ENCODE data around the gene FGF3. TPM values are rescaled to one million over a fixed set of nuclear protein-coding genes. Genes with fewer than 3 reads are reported as not detected.

Gene FGF3
- total and polyA plus RNA-seq, 9 of the 15 experiments (the other 6 are each of a cell fraction or from before 2014, with no cell fraction given), result not detected

- no peak for FAIRE-seq
- Histone ChIP-seq H3K9me3 (replicated peaks; ENCODE audit: control insufficient read depth, insufficient read depth, low read depth, low read length) (no peaks in the 10 kb centered on the region), H3K4me2 (ENCODE audit: insufficient read depth, low read length) (no peak overlapping the region), H3K9me1 (ENCODE audit: control insufficient read depth, insufficient read depth, low read length) (no peaks in the 10 kb centered on the region), H4K20me1 (replicated peaks; ENCODE audit: control insufficient read depth, insufficient read depth, low read length) (peaks cover 22% of the 10 kb centered on the region; the same call in 1 of the 2 replicates), H3K27ac (ENCODE audit: extremely low read depth, low read depth, low read length) (no peak overlapping the region), H3K4me3 (no peak overlapping the region), H3K4me1 (replicated peaks in 1 of 2; ENCODE audit: control insufficient read depth in 2 of 2, insufficient read depth in 2 of 2, low read length in 2 of 2) (peaks cover 0 to 16% of the 10 kb centered on the region in 2 experiments; a peak in 2 of 5 replicates), H3K9ac (ENCODE audit: insufficient read depth in 1 of 2, low read depth in 2 of 2, low read length in 2 of 2) (no peak overlapping the region), H3K27me3 (ENCODE audit: control insufficient read depth in 2 of 2, insufficient read depth in 2 of 2, low read length in 2 of 2) (peaks cover 28 to 67% of the 10 kb centered on the region in 2 experiments; a peak in 4 of 5 replicates), H2AFZ (ENCODE audit: low read depth, low read length) (no peak overlapping the region), H3K79me2 (ENCODE audit: control insufficient read depth, insufficient read depth, low read length) (no peaks in the 10 kb centered on the region), H3K36me3 (ENCODE audit: control insufficient read depth, insufficient read depth, low read length) (no peaks in the 10 kb centered on the region)
- WGBS (ENCODE audit: insufficient coverage, low coverage, missing lambda C conversion rate), result 0% methylated on average over 10 of the region's 10 CpGs
- TF ChIP-seq HDGF (IDR thresholded peaks at IDR 0.05) (no peak), ZNF79 (CRISPR knock-in tag; IDR thresholded peaks at IDR 0.05; ENCODE audit: low read depth) (no peak)
- ATAC-seq, result no peak
- ChIA-PET POLR2A (no interaction called here), CTCF (ENCODE audit: low intra/inter-chr PET ratio) (no interaction called here)
- BruUV-seq (replicated peaks), result no TSS peak
- DNase-seq (ENCODE audit: extremely low read depth in 1 of 4, low spot score in 3 of 4), result no peak
- in situ Hi-C loops (cut with MboI), result no loop called here
- intact Hi-C loops (cut with micrococcal nuclease), result no loop called here
Measured at GRCh38 chr11:69812946-69813345, 6.3 kb downstream of the FGF3 start.

DNA sequence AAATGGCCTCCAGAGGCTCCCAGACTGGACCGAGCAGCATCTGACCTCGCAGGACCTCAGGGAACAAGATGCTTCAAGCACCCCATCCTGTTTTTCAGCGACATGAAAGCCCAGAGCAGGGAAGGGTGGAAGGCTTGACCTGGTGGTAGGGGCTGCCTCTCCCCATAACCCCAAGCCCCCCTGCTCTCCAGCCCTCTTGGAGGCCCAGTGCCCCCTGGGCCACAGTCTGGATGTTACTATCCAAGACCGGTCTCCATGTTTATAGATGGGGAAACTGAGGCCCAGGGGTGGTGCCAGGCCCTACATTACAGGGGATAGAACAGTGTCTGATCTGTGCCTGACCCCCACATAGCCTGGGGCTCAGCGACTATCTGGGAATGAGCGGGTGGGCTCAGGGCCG, 7.0 kb downstream of the FGF3 start:
- BruUV-seq (replicated peaks), result no TSS peak

More for the DNA sequence above, 7.0 kb downstream of the FGF3 start:
- Histone ChIP-seq H3K27me3 (ENCODE audit: control insufficient read depth in 2 of 2, insufficient read depth in 2 of 2, low read length in 2 of 2) (peaks cover 28 to 66% of the 10 kb centered on the region in 2 experiments; a peak in 4 of 5 replicates), H4K20me1 (replicated peaks; ENCODE audit: control insufficient read depth, insufficient read depth, low read length) (peaks cover 24% of the 10 kb centered on the region; the same call in 1 of the 2 replicates), H3K4me1 (replicated peaks in 1 of 2; ENCODE audit: control insufficient read depth in 2 of 2, insufficient read depth in 2 of 2, low read length in 2 of 2) (peaks cover 0 to 9% of the 10 kb centered on the region in 2 experiments; a peak in 2 of 5 replicates), H3K9me1 (ENCODE audit: control insufficient read depth, insufficient read depth, low read length) (no peaks in the 10 kb centered on the region), H3K27ac (ENCODE audit: extremely low read depth, low read depth, low read length) (no peak overlapping the region), H3K36me3 (ENCODE audit: control insufficient read depth, insufficient read depth, low read length) (no peaks in the 10 kb centered on the region), H3K9ac (ENCODE audit: insufficient read depth in 1 of 2, low read depth in 2 of 2, low read length in 2 of 2) (no peak overlapping the region), H3K79me2 (ENCODE audit: control insufficient read depth, insufficient read depth, low read length) (no peaks in the 10 kb centered on the region), H2AFZ (ENCODE audit: low read depth, low read length) (no peak overlapping the region), H3K4me2 (ENCODE audit: insufficient read depth, low read length) (no peak overlapping the region), H3K4me3 (no peak overlapping the region), H3K9me3 (replicated peaks; ENCODE audit: control insufficient read depth, insufficient read depth, low read depth, low read length) (no peaks in the 10 kb centered on the region)
- intact Hi-C loops (cut with micrococcal nuclease), result no loop called here
- ChIA-PET POLR2A (no interaction called here), CTCF (ENCODE audit: low intra/inter-chr PET ratio) (no interaction called here)
- in situ Hi-C loops (cut with MboI), result no loop called here
- TF ChIP-seq, protein P1, sequence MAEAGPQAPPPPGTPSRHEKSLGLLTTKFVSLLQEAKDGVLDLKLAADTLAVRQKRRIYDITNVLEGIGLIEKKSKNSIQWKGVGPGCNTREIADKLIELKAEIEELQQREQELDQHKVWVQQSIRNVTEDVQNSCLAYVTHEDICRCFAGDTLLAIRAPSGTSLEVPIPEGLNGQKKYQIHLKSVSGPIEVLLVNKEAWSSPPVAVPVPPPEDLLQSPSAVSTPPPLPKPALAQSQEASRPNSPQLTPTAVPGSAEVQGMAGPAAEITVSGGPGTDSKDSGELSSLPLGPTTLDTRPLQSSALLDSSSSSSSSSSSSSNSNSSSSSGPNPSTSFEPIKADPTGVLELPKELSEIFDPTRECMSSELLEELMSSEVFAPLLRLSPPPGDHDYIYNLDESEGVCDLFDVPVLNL (CRISPR knock-in tag; IDR thresholded peaks at IDR 0.05; ENCODE audit: low read depth), result no peak
- no peak for TF ChIP-seq CUX1 (CRISPR knock-in tag; IDR thresholded peaks at IDR 0.05)
- no peak for FAIRE-seq
- DNase-seq (ENCODE audit: extremely low read depth in 1 of 4, low spot score in 3 of 4), result no peak
- no peak for ATAC-seq
- WGBS (ENCODE audit: insufficient coverage, low coverage, missing lambda C conversion rate), result 3% methylated on average over 6 of the region's 7 CpGs

Measured in K562 (cell line).